ENCODE data around the gene ANKRD13A. TPM values are rescaled to one million over a fixed set of nuclear protein-coding genes. Genes with fewer than 3 reads are reported as not detected.

ANKRD13A gene
- total and polyA plus RNA-seq, 2 of the 8 experiments (the other 6 are each of a cell fraction or from before 2014, with no cell fraction given): 16.8 to 21.4 TPM

GRCh38 chr12:109952160-109952858 is 46.9 kb upstream of the ANKRD13A start (continued):
- TF ChIP-seq EZH2 (IDR thresholded peaks at IDR 0.05; ENCODE audit: low read depth, low read length, severe bottlenecking): no peak
- no peak for TF ChIP-seq NRF1 (IDR thresholded peaks at IDR 0.05; ENCODE audit: low read depth, low read length)
- TF ChIP-seq TAF1 (IDR thresholded peaks at IDR 0.05; ENCODE audit: low read depth, low read length): no peak
- TF ChIP-seq MAX (IDR thresholded peaks at IDR 0.05): no peak

Measured in H1 (cell line).